ENCODE measurements around the gene COL5A1.

Gene COL5A1

DNA sequence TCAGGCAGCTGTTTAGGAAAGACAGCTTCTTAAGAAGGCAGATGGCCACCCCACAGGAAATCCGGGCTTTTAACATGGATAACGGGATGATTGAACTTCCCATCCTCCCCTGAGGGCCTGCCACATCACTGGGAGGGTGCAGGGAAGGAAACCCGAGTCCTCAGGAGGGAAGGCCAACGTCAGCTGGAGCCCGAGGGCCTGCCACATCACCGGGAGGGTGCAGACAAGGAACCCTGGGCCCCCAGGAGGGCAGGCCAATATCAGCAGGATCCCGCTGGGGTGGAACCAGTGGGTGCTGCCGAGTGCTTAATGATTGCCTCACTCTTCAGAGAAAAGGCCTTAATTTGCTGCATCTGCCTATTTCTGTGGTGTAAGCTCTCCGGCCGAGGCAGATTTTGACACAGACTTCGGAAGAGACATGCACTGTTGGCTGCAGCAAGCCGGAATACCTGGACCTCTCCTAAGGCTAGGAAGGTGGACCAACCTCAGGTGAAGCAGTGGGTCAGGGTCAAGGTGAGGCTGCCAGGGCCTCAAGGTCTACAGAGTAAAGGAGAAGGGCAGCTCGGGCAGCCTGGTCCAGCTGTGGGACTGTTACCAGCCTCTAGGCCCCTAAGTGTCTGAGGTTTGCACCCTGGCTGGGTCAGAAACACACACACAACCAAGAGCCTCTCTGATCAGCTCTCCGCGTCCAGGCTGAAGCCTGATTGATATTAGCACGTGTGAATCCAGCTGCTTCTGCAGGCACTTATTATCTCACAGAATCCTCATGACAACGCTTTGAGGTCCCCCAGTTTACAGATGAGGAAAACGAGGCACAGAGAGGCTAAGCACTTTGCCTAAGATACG, 14.8 kb upstream of the COL5A1 start:
- no peak for DNase-seq

DNA sequence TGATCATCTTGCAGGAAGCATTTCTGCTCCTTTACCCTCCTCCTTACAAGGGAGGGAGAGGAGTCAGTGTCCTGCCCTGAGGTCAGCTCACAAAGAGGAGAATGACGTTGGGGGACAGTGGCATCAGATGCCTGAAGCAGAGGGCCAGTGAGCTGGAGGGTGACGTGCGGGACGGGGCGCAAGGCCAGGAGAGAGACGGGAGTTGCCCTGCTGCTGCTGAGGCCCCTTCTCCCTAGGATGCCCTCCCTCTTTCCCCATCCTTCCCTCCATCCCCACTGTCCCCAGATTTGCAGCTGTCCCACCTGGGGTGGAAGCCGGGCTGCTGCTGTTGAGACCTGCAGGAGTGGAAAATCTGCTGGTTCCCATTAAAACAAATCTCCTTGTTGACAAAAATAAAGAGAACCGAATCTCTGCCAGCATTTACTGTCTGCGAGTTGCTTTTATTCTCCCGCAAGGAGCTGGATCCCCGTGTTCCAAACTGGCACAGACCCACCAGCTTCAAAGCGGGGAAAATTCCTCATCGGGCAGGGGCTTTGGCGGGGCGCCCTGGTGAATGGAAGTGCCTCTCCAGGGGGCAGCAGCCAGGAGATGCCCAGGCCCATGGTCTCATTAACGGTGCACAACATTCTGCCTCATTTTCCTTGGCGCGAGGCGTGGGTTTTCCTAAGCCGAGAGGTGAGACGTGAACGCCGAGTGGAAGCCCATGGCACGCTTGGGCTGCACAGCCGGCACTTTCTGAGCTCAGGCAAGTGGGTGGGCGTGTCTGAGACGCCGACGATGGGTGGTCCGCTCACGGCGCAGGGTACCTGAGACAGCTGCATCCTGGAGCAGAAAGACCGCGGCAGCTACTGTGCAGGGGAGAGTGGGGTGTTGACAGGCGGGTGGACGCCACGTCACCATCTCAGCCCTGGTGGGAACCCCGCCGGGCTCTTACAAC, 13.9 kb upstream of the COL5A1 start:
- no peak for DNase-seq

GRCh38 chr9:134628354-134628736, 13.3 kb upstream of the COL5A1 start:
- DNase-seq, result no peak

- DNase-seq, result no peak
Measured at GRCh38 chr9:134629061-134629585, 12.5 kb upstream of the COL5A1 start.

DNA sequence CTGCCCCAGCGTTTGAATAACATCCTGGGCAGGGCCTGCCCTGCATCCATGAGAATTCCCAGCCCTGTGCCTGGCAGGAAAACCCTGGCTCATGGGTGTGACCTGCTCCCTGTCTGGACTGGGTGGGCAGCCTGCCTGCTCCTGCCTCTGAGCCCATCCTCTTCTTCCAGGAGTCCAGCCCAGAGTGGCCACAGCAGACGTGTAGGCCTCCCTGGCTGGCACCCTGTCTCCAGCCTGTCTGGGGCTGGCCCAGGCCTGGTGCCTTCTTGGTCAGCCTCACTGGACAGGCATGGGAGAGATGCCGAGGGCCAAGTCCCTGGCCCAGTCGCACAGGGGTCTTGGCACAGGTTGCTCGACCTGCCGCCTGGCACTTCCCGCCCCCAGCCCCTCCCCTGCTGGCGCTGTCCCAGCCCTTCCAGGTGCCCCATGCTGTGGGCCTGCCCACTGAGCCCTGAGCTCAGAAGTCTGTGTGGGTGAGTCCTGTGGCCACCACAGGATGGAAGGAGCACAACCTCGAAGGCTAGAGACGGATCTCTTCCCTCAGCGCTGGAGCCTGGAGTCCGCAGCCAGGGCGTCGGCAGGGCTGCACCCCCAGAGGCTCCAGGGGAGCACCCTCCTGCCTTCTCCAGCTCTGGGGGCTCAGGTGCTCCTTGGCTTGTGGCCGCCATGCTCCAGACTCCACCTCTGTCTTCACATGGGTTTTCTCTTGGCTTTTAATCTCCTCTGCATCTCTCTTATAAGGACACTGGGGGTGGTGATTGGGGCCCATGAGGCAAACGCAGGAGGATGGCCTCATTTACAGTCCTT, 11.8 kb upstream of the COL5A1 start:
- no peak for DNase-seq

GRCh38 chr9:134630393-134630790, 11.2 kb upstream of the COL5A1 start:
- DNase-seq, result no peak

DNA sequence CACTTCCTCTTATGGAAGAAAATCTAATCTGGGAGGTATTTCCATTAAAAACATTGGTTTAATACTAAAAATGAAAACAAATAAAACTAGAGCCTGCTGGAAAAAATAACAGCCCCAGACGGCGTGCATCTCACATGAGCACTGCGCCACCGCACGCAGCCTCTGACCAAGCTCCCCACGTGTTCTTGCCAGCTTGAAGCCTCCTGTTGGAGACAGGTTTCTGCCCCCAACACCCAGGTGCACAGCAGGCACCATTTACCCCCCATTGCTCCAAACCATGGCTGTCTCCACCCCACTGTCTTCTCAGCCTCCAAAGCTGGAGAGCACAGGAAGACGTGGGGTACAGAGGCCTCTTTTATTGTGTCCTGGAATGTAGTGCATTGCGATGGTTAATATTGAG, 10.7 kb upstream of the COL5A1 start:
- DNase-seq, result no peak

- no peak for DNase-seq
Measured at GRCh38 chr9:134631881-134632280, 9.7 kb upstream of the COL5A1 start.

DNA sequence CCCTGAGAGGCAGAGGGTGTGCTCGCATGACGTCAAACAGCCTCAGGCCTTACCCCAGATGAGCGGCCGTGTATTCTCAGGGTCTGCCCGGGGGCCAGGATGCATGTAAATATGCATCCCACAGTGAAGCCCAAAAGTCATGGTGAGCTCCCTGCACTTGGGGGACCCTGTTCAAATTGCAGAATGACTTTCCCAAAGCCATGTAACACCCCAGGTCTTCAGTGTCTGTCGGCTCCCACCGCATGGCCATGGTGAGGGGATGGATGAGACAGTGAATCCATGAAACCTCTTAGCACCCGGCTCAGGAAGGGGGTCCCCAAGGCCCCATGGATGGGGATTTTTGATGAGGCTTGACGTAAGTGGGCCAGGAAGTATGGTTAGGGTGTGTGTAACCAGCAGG, 9.3 kb upstream of the COL5A1 start:
- no peak for DNase-seq

GRCh38 chr9:134633362-134634142, 8.1 kb upstream of the COL5A1 start:
- no peak for DNase-seq

DNA sequence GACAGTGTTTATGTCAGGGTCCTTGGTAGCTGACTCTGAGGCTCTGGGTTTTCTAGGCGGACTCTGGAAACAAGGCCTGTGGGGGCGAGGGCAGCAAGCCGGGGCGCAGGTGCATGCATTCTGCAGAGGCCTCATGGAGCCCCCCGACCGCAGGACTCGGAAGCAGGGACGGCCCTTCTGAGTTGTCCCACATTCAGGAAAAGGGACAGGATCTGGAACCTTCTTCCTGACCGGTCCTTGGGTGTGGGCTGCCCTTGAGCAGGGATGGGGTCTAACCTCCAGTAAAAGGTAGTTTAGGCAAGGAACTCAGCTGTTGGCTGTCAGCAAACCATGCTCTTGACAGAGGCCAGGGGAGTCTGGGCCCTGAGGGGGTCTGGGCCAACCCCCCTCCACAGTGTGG, 7.4 kb upstream of the COL5A1 start:
- no peak for DNase-seq

DNA sequence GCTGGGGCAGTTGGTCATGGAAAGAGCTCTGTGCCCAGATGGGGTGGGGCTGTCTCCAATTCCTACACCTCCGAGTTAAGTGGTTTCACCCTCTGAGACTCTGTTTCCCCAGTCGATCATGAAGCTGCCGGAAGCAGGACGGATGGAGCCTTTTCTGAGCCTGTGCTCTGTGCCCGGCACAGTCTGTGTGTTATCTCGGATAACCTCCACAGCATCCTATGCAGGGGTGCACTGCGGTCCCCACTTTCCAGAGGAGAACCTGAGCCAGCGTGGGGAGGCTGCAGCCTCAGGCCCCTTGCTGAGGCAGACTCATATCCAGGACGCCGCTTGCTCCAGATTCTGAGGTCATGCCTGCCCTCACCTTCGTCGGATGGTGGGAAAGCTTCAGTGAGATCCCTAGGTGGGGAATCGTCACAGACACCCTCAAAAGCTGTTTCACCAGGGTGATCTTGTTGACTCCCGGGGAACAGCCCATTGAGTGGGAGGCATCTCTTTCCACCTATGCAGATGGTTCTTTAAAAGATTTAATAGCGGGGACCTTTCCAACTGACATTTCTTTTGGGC, 6.9 kb upstream of the COL5A1 start:
- no peak for DNase-seq

- DNase-seq, result no peak
Measured at GRCh38 chr9:134635351-134636148, 6.1 kb upstream of the COL5A1 start.

DNA sequence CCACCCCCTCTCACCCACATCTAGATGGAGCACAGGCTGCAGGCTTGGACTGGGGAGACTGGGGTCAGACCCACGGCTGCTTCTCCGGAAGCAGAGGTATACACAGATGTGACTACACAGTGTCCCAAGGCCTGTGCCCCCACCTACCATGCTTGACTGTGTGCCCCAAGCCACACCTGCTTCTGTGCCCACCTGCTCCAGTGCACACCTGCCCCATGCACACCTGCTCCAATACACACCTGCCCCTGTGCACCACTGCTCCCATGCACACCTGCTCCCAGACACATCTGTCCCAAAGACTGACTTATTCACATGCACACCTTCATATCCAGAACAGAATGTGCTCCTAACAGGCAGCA, 5.5 kb upstream of the COL5A1 start:
- no peak for DNase-seq

- no peak for DNase-seq
Measured at GRCh38 chr9:134637241-134637640, 4.4 kb upstream of the COL5A1 start.

DNA sequence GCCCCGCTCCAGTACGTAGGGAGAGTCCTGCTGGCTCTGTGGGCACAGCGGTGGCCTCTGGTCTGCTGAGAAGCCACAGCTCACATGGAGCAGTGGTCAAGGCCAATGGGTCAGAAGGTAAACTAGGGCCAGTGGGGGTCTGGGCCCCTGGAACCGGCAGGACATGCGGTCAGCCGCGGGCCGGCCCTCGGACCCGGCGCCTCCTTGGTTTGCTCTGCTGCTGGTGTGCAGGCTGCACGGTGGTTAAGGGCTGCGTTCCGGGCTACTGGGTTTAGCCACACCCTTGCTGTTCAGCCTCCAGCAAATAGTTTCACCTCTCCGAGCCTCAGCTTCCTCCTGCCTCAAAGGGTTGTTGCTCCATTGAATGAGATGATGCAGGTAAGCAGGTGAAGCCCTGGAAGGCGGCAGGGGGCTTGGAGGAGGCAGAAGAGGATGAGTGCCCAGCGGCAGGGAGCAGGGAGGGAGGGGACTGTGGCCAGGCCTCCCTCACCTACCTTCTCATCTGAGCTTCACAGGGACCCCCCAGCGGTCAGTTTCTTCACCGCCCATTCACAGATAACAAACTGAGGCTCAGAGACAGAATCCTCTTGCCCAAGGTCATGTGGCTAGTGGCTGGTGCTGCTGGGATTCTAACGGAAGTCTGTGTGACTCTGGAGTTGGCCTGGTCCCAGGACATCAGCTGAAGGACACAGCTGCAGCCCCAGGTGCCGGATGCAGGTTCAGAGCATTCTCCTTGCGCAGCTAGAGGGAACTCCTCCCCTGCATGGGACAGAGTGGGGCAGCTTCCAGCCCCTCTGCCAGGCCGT, 3.7 kb upstream of the COL5A1 start:
- no peak for DNase-seq

DNA sequence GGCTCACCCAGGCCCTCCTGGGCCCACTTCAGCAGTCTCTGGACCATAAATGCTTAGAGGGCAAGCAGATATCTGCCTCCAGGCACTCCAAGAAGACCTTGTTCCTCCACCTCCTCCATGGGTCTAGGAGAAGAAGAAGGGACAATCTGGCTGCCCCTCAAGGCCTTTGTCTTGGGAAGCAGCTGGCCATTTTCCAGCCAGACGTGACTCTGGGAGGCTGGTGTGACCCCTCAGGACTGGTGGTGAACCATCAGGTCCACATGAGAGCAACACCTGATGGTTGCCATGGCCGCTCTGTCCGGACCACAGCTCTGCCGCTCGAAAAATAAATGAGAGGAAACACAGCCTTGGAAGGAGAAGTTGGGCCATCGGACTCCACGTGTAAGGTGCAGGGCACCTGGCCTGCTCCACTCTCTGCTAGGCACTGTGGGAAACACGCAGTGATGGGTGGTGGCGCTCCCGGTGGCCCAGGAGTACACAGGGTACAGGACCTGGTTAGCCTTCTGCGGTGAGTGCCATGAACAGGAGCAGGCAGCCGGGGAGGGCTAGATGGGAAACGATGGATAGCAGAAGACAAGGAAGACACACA, 3.0 kb upstream of the COL5A1 start:
- no peak for DNase-seq

DNA sequence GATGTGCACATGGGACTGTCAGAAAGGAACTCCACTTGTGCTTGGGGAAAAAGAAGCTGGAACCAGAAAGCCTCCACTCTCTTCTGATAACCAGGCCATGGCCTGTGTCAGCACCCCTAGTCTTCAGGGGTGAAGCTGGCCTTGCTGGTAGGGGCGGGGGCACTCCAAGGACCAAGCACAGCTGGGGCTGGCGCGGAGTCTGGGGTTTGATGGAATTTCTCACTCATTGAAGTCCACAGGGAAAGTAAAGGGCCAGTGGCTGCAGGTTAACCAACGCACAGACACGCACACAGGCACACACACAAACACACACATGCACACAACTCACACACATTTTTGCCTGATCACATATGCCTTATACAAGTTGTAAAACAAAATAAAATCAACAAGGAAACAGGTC, 1.6 kb upstream of the COL5A1 start:
- no peak for DNase-seq

DNA sequence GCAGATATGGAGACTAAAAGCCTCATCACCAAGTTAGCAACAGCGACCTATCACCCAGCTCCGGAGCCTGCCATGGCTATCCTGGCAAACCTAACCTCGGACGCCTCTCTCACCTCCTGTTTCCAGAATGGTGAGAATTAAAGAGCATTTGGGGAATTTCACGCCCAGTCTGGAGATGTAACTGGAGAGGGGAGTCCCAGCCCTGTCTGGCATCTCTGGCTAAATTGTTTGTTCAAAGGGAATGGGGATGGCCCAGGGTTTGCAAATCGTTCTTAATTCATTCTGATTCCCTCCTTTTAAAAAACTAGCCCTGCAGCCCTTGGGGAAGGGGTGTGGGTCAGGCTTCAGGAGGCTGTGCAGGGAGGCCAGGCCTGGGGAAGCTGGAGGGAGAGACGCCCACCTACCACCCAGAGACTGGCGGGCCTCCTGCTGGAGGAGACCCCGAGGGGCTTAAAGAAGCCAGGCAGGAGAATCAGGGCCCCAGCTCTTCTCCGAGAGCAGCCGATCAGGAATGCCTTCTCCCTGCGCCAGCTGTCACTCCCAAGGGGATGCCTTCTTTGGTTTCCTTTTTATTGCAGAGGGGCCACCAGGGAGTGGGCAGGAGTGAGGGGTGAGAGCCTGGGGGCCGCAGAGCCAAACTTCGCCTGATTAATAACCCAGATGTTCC, 964 bp upstream of the COL5A1 start:
- DNase-seq, result no peak
